ENCODE data around the gene ACOXL. TPM values are rescaled to one million over a fixed set of nuclear protein-coding genes. Genes with fewer than 3 reads are reported as not detected.

Gene ACOXL
- total RNA-seq, 6 experiments from 2014 or later, result not detected

GRCh38 chr2:111035830-111036441 is 303.6 kb downstream of the ACOXL start:
- no peak for TF ChIP-seq POLR2A (IDR thresholded peaks at IDR 0.05)
- no peak for TF ChIP-seq CTCF (IDR thresholded peaks at IDR 0.05)
- no peaks in the 10 kb centered on the region for H3K9me3 ChIP-seq

GRCh38 chr2:111037128-111037527 is 304.8 kb downstream of the ACOXL start:
- WGBS (ENCODE audit: insufficient coverage, low coverage, low lambda C conversion rate, missing lambda C conversion rate), result 78% methylated on average over 1 of the region's 3 CpGs
- no peak for ATAC-seq

More at GRCh38 chr2:111035830-111036441, 303.6 kb downstream of the ACOXL start:
- intact Hi-C loops (cut with DNase I), result no loop called here
- no peaks in the 10 kb centered on the region for H3K36me3 ChIP-seq
- H3K27ac ChIP-seq, result no peak overlapping the region
- 82% methylated on average over 5 of the region's 5 CpGs for WGBS (ENCODE audit: insufficient coverage, low coverage, low lambda C conversion rate, missing lambda C conversion rate)
- H3K27me3 ChIP-seq, result no peaks in the 10 kb centered on the region
- DNase-seq, result no peak
- no peak overlapping the region for H3K4me3 ChIP-seq
- no peak for ATAC-seq
- peaks cover 0 to 9% (median 4%) of the 10 kb centered on the region in 4 donors for H3K4me1 ChIP-seq

GRCh38 chr2:111039628-111040383 is 307.4 kb downstream of the ACOXL start:
- intact Hi-C loops (cut with DNase I), result no loop called here
- no peak for TF ChIP-seq POLR2A (IDR thresholded peaks at IDR 0.05)
- Histone ChIP-seq H3K27ac (no peak overlapping the region), H3K4me3 (no peak overlapping the region), H3K36me3 (no peaks in the 10 kb centered on the region), H3K4me1 (no peaks in the 10 kb centered on the region), H3K27me3 (no peaks in the 10 kb centered on the region), H3K9me3 (no peaks in the 10 kb centered on the region)
- no peak for DNase-seq
- 51% methylated on average over 5 of the region's 5 CpGs for WGBS (ENCODE audit: insufficient coverage, low coverage, low lambda C conversion rate, missing lambda C conversion rate)
- ATAC-seq, result peak in 1 of 4 donors; percentile 46

More at GRCh38 chr2:111037128-111037527, 304.8 kb downstream of the ACOXL start:
- Histone ChIP-seq H3K36me3 (no peaks in the 10 kb centered on the region), H3K4me1 (peaks cover 0 to 8% (median 4%) of the 10 kb centered on the region in 4 donors), H3K27me3 (no peaks in the 10 kb centered on the region), H3K4me3 (no peak overlapping the region), H3K9me3 (no peaks in the 10 kb centered on the region), H3K27ac (no peak overlapping the region)
- DNase-seq, result no peak
- intact Hi-C loops (cut with DNase I), result no loop called here
- TF ChIP-seq POLR2A (IDR thresholded peaks at IDR 0.05) (no peak), CTCF (IDR thresholded peaks at IDR 0.05) (no peak)

GRCh38 chr2:111041398-111042202 is 309.2 kb downstream of the ACOXL start:
- intact Hi-C loops (cut with DNase I), result no loop called here
- TF ChIP-seq CTCF (IDR thresholded peaks at IDR 0.05), result no peak
- no peak for TF ChIP-seq POLR2A (IDR thresholded peaks at IDR 0.05)
- no peak for ATAC-seq
- H3K4me3 ChIP-seq, result no peak overlapping the region
- H3K36me3 ChIP-seq, result no peaks in the 10 kb centered on the region
- no peaks in the 10 kb centered on the region for H3K4me1 ChIP-seq
- DNase-seq, result peak in 1 of 3 donors; percentile 25
- H3K9me3 ChIP-seq, result no peaks in the 10 kb centered on the region
- H3K27ac ChIP-seq, result no peak overlapping the region
- 82% methylated on average over 8 of the region's 12 CpGs for WGBS (ENCODE audit: insufficient coverage, low coverage, low lambda C conversion rate, missing lambda C conversion rate)
- no peaks in the 10 kb centered on the region for H3K27me3 ChIP-seq

All from right lobe of liver (tissue), 6 donors.